ENCODE data around the gene STAP1.

STAP1 gene

DNA sequence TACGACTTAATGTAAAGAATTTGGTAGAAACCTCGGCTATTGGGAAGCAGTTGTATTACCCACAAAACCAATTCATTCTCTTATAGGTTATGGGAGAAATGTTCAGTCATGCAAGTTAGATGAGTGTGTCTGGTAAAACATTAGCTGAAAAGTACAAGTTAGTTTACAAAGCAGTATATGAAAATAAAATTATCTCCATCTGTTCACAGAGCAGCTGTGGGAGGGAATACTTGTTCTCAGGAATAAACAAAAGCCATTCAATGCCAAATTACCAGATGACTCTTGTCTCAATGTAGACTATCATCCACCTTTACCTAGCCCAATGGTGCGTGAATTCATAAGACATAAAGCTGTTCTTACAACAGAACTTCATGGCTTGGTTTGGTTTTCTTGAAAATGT is 28.6 kb downstream of the STAP1 start:
- TF ChIP-seq Cebpa-rat (IDR thresholded peaks at IDR 0.05), result no peak
- H3K27me3 ChIP-seq, result no peaks in the 10 kb centered on the region
- no peaks in the 10 kb centered on the region for H3K36me3 ChIP-seq
- H3K9me3 ChIP-seq (replicated peaks in 1 of 11), result no peaks in the 10 kb centered on the region
- H3K27ac ChIP-seq, result no peak overlapping the region
- H3K4me2 ChIP-seq, result no peak overlapping the region
- H4K20me1 ChIP-seq, result no peaks in the 10 kb centered on the region
- no peak overlapping the region for H3K9ac ChIP-seq
- H3K4me1 ChIP-seq, result peaks cover 3 to 6% (median 4%) of the 10 kb centered on the region in 10 experiments
- H3K4me3 ChIP-seq, result no peak overlapping the region

DNA sequence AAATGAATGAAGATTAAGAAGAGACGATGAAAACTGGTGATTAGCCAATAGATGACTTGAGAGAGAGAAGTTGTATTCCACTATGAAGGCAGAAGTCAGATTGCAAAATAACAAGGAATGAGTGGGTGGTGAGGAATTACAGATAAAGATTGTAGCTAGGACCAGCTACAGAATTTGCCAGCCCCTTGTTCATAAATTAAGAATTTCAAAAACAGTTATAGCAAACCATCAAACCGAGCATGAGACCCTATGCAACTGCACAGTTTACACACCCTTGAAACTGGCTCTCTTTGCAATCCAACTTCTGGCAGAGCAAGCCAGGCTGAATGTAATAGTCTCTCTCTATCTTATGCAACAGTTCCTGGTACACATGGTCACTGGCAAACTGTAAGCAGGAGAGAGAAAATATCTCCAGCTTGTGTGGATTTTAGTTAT is 35.2 kb downstream of the STAP1 start:
- Histone ChIP-seq H3K4me3 (no peak overlapping the region), H3K36me3 (no peaks in the 10 kb centered on the region), H3K4me1 (peaks cover 0 to 19% (median 0%) of the 10 kb centered on the region in 10 experiments; a peak in 5 of 20 replicates), H3K9ac (no peak overlapping the region; a peak in 1 of 22 replicates), H3K27ac (no peak overlapping the region), H3K27me3 (no peaks in the 10 kb centered on the region), H3K4me2 (peak overlapping the region in 3 of 11 experiments; percentile 36 to 70 (median 64); a peak in 5 of 22 replicates), H4K20me1 (no peaks in the 10 kb centered on the region), H3K9me3 (replicated peaks in 1 of 11) (peaks cover 0 to 9% (median 0%) of the 10 kb centered on the region in 11 experiments; a peak in 2 of 22 replicates)
- TF ChIP-seq Cebpa-rat (IDR thresholded peaks at IDR 0.05), result no peak

DNA sequence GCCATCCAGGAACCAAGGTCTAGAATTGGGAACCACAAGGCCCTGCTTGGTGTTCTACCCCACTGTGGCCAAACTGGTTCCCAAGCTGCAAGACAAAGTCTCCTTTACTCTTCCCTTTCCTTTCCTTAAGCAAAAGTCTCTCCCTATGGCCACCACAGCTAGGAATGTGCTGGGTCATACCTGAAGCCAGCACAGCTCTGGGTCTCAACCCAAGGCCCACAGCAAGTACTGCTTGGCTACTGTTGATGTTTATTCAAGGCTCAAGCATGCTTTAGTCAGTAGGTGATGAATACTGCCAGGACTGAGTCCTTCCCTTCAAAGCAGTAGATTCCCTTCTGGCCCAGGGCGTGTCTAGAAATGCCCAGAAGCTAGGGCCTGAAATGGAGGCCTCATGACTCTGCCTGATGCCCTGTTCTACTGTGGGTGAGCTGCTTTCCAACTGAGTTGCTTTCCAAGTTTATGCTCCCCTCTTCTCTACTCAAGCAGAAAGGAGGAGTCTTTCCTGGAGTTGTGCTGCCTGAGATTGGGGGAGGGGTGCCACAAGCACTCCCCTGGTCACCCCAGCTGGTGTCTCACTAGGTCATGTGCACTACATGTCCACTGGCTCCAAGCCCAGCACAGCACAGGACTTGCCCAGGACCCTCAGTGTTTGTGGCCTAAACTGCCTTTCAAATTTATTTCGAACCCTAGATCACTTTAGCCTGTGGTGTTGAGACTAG is 44.9 kb downstream of the STAP1 start:
- H3K27me3 ChIP-seq, result no peaks in the 10 kb centered on the region
- no peak for TF ChIP-seq Cebpa-rat (IDR thresholded peaks at IDR 0.05)
- H3K27ac ChIP-seq, result no peak overlapping the region
- no peaks in the 10 kb centered on the region for H3K36me3 ChIP-seq
- no peak overlapping the region for H3K4me2 ChIP-seq
- no peaks in the 10 kb centered on the region for H4K20me1 ChIP-seq
- peaks cover 4 to 37% (median 18%) of the 10 kb centered on the region in 11 experiments; a peak in 18 of 22 replicates for H3K9me3 ChIP-seq (replicated peaks in 1 of 11)
- no peak overlapping the region for H3K9ac ChIP-seq
- H3K4me1 ChIP-seq, result no peaks in the 10 kb centered on the region
- H3K4me3 ChIP-seq, result no peak overlapping the region

DNA sequence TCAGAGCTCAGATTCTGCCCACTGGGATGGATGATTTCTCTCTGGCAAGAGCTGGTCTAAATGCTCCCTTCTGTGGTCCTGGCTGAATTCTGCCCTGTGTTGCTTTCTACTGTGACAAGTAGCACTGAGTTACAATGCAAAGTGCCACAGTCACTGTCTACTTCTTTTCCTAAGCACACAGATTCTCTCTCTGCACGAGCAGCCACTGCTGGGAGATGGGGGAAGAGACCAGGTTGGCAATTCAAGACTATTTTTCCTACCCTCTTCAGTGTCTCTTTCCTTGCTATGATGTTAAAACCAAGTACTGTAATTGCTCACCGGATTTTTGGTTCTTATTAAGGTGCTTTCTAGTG is 45.5 kb downstream of the STAP1 start:
- Histone ChIP-seq H4K20me1 (no peaks in the 10 kb centered on the region), H3K9me3 (replicated peaks in 1 of 11) (peaks cover 4 to 37% (median 18%) of the 10 kb centered on the region in 11 experiments; a peak in 18 of 22 replicates), H3K36me3 (no peaks in the 10 kb centered on the region), H3K9ac (no peak overlapping the region), H3K4me2 (no peak overlapping the region), H3K4me1 (no peaks in the 10 kb centered on the region), H3K27me3 (no peaks in the 10 kb centered on the region), H3K27ac (no peak overlapping the region), H3K4me3 (no peak overlapping the region)
- no peak for TF ChIP-seq Cebpa-rat (IDR thresholded peaks at IDR 0.05)

DNA sequence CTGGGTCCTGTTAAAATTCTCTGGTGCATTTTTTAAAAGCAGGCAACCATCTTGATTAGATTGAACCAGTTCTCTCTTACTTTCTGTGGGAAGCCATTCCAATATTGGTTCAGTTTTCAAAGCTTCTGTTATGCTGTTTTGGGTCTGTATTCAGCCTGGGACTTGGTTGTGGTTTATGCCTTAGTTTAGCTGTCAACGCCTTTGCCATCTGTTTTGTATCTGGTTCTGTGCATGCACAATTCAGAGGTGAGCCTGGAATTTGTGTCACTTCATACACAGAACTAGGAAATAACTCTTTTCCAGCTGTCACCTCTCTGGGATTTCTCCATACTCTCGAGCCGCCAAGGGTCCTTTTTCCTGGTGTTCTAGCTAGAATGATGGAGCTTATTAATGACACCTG is 46.2 kb downstream of the STAP1 start:
- Histone ChIP-seq H3K36me3 (peaks cover 0 to under 1% (median 0%) of the 10 kb centered on the region in 11 experiments; a peak in 1 of 22 replicates), H3K9ac (no peak overlapping the region), H4K20me1 (no peaks in the 10 kb centered on the region), H3K27ac (no peak overlapping the region), H3K27me3 (no peaks in the 10 kb centered on the region), H3K4me2 (no peak overlapping the region), H3K9me3 (replicated peaks in 1 of 11) (peaks cover 4 to 38% (median 19%) of the 10 kb centered on the region in 11 experiments; a peak in 18 of 22 replicates), H3K4me1 (no peaks in the 10 kb centered on the region), H3K4me3 (no peak overlapping the region)
- no peak for TF ChIP-seq Cebpa-rat (IDR thresholded peaks at IDR 0.05)

DNA sequence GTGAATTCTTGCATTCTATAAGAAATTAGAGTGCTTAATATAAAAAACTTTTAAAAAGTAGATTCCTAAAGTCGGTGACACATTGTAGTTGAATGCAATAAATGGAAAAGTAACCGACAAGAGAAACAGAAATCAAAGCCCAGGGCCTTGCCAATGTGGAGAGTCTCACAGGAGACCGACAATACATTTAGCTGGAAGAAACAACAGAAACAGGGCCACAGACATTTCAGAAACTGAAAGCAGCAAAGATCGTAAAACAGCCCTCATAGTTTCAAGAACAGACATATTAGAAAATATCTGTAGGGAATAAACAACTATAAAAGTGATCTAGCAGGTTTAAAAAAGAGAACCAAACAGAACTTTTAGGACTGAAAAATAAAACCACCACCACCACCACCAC is 49.5 kb downstream of the STAP1 start:
- H3K27ac ChIP-seq, result no peak overlapping the region
- no peak overlapping the region for H3K4me2 ChIP-seq
- no peak overlapping the region for H3K9ac ChIP-seq
- peaks cover 0 to 10% (median 0%) of the 10 kb centered on the region in 11 experiments; a peak in 5 of 22 replicates for H3K36me3 ChIP-seq
- peaks cover 0 to 23% (median 4%) of the 10 kb centered on the region in 11 experiments; a peak in 9 of 22 replicates for H3K9me3 ChIP-seq (replicated peaks in 1 of 11)
- H3K4me1 ChIP-seq, result no peaks in the 10 kb centered on the region
- no peaks in the 10 kb centered on the region for H3K27me3 ChIP-seq
- no peaks in the 10 kb centered on the region for H4K20me1 ChIP-seq
- no peak overlapping the region for H3K4me3 ChIP-seq
- TF ChIP-seq Cebpa-rat (IDR thresholded peaks at IDR 0.05), result no peak

DNA sequence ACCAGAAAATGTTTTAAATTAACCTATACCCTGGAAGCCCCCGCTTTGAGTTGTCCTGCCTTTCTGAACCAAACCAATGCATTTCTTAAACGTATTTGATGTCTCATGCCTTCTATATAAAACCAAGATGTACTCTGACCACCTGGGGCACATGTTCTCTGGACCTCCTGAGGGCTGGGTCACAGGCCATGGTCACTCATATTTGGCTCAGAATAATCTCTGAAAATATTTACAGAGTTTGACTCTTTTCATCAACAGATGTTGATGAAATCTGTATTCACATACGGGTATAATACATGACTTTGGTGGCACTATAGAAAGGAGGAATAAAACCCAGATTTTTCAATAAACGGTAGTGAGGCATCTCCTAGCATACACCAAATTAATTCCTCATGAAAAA is 55.7 kb downstream of the STAP1 start:
- Histone ChIP-seq H3K9ac (no peak overlapping the region), H3K27ac (no peak overlapping the region), H3K27me3 (no peaks in the 10 kb centered on the region), H3K9me3 (replicated peaks in 1 of 11) (peaks cover 0 to 16% (median 9%) of the 10 kb centered on the region in 11 experiments; a peak in 11 of 22 replicates), H3K4me2 (no peak overlapping the region), H3K36me3 (peaks cover 24 to 60% (median 42%) of the 10 kb centered on the region in 11 experiments), H3K4me1 (no peaks in the 10 kb centered on the region), H4K20me1 (peaks cover 0 to 4% (median 0%) of the 10 kb centered on the region in 11 experiments; a peak in 1 of 22 replicates), H3K4me3 (no peak overlapping the region)
- TF ChIP-seq Cebpa-rat (IDR thresholded peaks at IDR 0.05), result no peak

DNA sequence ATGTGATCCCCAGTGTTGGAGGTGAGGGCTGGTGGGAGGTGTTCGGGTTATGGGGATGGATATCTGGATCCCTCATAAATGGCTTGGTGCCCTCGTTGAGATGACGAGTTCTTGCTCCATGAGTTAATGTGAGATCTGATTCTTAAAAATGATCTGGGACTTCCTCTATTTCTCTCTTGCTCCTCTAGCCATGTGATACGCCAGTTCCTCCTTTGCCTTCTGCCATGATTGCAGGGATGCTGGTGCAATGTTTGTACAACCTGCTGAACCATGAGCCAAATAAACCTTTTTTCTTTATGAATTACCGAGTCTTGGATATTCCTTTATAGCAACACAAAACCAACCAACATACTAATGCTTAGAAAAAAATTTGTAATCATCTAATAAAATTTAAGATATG is 56.6 kb downstream of the STAP1 start:
- Histone ChIP-seq H3K4me2 (no peak overlapping the region), H4K20me1 (peaks cover 0 to 4% (median 0%) of the 10 kb centered on the region in 11 experiments; a peak in 1 of 22 replicates), H3K27ac (no peak overlapping the region), H3K27me3 (no peaks in the 10 kb centered on the region), H3K36me3 (peaks cover 34 to 69% (median 49%) of the 10 kb centered on the region in 11 experiments), H3K9me3 (replicated peaks in 1 of 11) (peaks cover 0 to 13% (median 6%) of the 10 kb centered on the region in 11 experiments; a peak in 11 of 22 replicates), H3K4me1 (no peaks in the 10 kb centered on the region), H3K9ac (no peak overlapping the region), H3K4me3 (no peak overlapping the region)
- no peak for TF ChIP-seq Cebpa-rat (IDR thresholded peaks at IDR 0.05)

DNA sequence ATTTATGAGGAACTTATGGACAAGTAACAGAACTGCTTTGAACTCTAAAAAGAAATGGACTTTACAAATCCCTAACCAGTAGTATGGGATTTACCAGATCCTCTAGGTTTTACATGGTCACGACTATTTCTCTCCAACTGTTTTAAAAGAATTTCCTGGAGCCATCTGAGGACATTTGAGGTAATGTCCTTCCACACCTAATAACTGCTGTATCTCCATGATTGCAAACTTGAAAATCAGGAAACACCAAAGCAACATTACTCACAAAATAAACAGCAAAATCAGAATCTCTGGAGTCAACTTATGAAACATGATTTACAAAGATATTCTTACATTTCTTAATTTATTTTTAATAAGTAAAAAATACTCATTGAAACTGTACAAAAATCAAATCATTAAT is 58.0 kb downstream of the STAP1 start:
- Histone ChIP-seq H3K4me3 (no peak overlapping the region), H3K27ac (no peak overlapping the region), H3K4me2 (no peak overlapping the region), H4K20me1 (peaks cover 0 to 4% (median 0%) of the 10 kb centered on the region in 11 experiments; a peak in 1 of 22 replicates), H3K36me3 (peaks cover 46 to 83% (median 62%) of the 10 kb centered on the region in 11 experiments), H3K4me1 (no peaks in the 10 kb centered on the region), H3K9me3 (replicated peaks in 1 of 11) (peaks cover 0 to 13% (median 5%) of the 10 kb centered on the region in 11 experiments; a peak in 6 of 22 replicates), H3K9ac (no peak overlapping the region), H3K27me3 (no peaks in the 10 kb centered on the region)
- TF ChIP-seq Cebpa-rat (IDR thresholded peaks at IDR 0.05), result no peak

All from BLaER1 treated with 17β-estradiol and CSF1 and Interleukin-3, amounts not matched to agents 10 nM and 100 nM (cell line).